GM15510 (cell line): ENCODE measurements around the gene DPP4.

Experiments
- POLR2A ChIP-seq: IDR thresholded peaks from 3 replicates; pipeline ENCODE4 v1.6.1; 2011; ENCODE audit warnings: borderline replicate concordance; ENCODE audit not compliant: insufficient read length; ENCODE audit errors: extremely low read depth

The DPP4 gene

DNA sequence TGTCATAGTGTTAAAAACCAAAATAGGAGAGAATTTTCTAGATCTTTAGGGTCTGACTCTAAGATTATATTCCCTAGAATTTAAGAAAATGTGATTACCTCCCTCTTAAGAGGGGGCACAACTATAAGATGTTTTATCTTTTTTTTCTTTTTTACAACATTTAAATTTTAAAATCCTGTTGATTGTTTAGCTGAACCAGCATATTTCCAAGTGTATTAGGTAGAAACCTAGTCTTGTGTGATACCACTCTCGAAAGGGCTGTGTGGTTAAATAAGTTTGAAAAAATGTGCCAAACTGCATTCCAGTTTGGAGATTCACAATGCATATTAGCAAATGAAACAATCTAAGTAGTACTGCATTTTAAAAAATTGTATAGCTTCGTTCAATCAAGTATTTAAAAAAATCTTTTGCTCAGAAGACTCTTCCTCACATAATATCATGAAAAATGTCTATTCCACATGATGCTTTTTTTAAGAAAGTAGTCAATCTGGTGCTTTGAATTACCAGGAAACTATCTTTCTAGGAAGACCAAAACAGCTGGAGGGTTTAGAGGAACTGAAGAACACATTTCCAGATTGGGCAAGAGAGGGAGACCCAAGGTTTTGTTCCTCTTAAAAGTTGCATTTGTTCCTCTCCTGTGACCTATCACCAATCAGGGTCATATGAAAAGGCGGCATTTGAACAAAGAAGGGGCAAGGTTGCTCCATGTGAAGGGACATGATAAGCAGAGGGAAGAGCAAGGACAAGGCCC lies 98.8 kb downstream of the DPP4 start:
- no peak for TF ChIP-seq POLR2A

DNA sequence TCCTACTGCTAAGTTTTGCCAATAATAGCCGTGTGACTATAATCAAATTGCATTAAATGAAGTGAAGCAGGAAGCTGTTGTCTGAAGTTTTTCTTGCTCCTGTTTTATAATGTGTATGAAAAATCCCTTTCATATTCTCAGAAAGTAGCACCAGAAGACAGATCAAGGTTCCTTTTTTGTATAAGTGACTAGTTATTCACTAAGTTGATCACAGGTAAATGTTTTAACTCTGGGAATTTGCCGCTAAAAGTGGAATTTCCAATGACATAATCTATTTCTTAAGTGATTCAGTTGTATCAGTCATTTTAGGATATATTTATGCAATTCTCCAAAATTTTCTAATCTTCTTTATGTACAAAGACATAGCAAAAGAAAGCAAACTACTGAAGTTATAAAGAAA lies 99.6 kb downstream of the DPP4 start:
- no peak for TF ChIP-seq POLR2A

DNA sequence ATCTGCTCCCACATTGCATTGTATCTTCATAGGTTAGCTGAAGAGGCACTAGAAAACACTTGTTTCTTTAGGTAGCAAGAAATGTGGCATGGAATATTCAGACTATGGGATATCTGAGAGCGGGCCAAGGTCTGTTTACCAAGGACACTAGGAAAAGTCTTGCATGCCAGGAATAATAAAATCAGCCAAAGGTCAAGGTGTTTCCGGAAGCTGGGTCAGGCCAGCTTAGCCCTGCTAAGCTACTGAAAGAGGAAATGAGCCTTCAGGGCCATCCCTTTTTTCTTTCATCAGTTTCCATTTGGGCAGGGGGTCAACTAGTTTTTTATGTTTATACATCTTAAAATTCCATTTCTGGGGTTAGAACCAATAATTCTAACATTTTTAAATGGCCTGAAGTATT lies 101.1 kb downstream of the DPP4 start:
- TF ChIP-seq POLR2A, result no peak

DNA sequence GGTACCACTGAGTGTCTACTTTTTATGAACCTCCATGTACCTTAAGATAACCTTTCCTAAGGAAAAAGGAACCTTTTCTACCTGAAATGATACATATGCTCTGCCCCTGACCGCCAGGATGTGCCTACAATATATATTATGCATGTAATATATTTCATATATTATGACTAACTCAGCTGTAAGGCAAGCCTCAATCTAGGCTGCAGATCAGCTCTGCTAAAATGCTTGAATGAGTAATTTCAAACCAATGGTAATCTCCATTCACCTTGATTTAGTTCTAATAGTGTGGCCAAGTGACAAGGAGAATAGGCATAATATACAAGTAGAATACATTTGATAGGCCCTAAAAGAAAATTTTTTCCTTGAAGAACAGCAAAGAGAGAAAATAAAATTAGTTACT lies 101.8 kb downstream of the DPP4 start:
- no peak for TF ChIP-seq POLR2A

DNA sequence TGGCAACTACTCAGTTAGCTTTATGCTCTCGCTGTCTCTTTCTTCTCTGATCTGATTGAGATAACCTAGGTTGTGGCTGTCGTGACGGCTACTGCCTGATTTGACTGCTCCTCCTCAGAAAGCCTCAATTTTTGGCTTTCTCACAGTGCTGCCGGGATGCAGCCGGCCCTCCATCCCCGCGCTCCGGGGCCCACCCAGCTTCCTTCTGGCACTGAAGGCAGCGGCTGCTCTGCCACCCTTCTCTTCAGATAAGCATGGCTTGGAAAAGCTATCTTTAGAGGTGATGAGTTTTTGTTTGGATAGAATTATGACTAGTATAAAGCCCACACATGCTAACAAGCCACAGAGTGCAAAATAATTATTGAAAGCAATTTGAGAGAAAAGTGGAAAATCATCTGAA lies 102.5 kb downstream of the DPP4 start:
- TF ChIP-seq POLR2A, result no peak

DNA sequence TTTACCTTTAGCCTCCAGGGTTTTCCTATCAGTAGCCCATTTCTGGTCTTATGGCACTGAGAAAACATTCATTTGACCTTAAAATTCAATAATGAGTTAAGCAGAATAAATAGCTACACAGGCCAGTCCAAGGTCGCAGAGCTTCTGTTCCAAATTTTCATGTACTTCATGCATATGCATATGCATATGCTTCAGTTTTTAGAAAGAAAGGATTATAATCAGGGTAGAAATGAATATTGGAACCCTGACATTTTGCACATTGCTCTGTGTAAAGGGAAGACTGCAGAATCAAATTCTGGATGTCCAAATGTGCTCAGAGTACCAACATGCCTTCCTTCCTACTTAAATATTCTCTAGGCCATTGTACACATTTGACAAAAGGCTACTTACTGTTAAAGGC lies 104.9 kb downstream of the DPP4 start:
- no peak for TF ChIP-seq POLR2A

DNA sequence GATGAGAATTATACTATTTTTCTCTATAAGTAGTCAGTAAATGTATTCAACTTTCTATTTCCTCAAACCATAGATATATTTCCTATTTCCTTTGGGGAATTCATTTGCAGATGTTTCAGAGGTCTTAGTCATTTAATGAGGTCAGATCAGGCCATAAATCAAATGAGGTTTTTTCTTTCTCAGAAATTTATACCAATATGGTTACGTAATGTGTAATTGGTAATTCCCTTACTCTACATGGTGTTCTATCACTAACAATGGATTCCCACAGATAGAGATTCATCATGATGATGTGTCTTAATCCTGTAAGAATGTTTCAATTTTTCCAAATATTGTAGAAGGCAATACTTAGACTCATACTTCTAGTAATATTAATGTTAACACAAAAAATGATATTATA lies 108.0 kb downstream of the DPP4 start:
- no peak for TF ChIP-seq POLR2A

DNA sequence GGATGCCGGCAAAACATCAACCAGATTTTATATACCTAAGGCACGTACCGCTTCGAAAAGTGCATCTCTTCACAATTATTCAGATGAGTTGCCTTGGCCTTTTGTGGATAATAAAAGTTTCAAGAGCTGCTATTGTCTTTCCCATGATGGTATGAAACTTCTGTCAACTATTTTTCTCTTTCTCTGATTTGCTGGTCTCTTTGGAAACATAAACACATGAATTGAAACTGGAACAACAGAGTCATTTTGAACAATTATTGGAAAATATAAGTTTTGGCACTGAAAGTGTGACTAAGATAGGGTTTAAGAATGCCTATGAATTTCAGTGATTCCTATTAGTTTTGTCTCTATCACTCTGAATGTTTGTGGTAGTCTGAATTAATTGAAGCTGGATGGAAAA lies 109.9 kb downstream of the DPP4 start:
- no peak for TF ChIP-seq POLR2A

DNA sequence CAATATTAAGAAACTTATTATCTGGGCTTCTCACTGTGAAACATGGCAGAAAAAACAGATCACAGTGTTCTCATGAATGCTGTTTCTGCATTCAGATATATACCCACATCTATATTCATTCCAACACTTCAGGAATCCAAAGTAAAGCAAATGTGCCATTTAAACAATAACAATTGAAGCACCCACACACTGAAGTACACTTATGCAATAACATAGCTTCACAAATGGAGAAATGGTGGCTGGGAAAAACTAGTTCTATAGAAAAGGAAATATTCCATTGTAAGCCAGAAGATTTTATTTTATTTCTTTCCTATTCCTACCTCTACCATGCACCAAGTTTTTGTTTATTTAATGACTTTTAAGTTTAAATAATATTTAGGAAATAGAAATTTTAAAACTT lies 111.9 kb downstream of the DPP4 start:
- no peak for TF ChIP-seq POLR2A

DNA sequence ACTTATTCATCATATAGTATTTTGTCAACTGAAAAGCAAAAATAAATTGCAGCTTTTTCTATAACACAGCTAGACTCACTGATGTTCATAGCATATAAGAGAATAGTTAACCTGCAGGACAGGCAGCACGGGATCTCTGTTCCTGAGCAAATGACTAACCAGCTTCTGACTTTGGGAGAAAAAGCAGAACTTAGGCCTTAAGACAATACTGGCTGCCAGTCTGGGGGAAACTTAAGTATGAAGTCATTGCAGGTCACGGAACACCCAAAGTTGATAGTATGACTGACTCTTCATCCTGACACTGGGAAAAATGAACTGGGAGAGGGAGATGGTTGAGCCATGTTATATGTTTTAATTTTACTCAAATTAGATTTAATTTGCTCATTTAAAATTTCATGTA lies 113.0 kb downstream of the DPP4 start:
- TF ChIP-seq POLR2A, result no peak

DNA sequence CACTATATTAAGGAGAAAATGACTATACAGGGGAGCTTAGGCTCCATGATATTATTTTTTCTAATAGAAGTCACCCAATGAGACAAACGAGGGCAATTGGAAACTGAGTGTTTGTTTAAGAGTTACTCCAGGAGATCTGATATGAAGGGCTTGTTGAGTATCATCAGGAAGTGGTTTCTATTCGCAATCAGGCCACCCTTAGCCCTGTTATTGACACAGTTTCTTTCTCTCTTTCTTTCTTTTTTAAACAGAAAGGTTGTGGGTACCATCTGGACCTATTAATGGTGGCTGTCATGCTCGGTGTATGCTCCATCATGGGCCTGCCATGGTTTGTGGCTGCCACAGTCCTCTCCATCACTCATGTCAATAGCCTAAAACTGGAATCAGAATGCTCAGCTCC lies 117.3 kb downstream of the DPP4 start:
- no peak for TF ChIP-seq POLR2A

DNA sequence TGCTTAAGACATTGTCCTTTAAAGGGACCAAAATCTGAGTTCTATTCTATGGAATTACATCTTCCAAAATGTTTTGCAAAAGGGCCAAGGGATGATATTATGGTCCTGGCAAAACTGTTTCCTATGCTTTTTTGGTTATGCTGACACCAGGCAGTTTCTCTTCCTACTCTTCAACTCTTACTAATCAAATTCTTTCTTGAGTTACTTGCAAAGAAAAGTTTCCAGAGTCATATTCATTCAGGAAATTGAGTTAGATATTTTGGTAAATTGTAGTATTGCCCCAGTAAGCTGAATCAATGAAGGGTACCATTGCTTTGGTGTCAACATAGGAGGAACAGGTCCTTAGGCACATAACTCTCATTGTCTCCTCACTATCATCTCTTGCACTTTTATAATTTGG lies 118.8 kb downstream of the DPP4 start:
- TF ChIP-seq POLR2A, result no peak

DNA sequence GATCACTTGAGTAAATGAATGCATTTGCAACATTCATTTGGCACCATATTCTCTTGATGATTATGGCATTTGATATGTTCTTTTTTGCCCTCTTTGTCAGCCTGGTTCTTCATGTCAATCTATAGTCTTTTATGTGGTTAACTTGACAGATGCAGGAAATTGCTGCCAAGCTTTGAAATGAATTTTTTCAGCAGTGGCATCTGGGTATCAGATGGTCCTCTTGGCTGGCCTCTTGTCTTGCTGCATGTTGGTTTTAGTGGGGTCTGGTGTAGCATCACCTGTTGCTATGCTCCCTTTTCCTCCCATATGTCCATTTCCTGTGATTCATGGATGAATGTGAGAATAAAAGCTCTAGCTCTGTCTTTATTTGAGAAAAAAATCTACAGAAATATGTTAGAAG lies 119.9 kb downstream of the DPP4 start:
- TF ChIP-seq POLR2A, result no peak

DNA sequence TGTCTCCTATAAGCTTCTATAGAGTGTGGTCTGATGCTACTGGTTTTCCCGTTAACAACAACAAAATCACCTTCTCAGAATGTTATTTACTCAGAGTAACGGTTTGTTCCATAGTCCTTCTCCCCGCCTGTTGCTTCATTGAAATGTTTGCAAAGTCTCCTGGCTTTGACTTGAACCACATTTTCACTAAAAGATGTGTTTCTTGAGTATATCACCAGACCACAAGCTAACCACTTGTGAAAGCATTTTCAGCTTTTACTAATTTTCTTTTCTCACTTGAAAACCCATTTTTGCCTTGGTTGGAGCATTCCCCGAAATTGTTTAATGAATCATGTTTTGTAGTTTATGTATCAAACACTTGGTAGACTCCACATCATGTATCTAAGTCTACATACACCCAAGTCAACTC lies 121.2 kb downstream of the DPP4 start:
- no peak for TF ChIP-seq POLR2A

DNA sequence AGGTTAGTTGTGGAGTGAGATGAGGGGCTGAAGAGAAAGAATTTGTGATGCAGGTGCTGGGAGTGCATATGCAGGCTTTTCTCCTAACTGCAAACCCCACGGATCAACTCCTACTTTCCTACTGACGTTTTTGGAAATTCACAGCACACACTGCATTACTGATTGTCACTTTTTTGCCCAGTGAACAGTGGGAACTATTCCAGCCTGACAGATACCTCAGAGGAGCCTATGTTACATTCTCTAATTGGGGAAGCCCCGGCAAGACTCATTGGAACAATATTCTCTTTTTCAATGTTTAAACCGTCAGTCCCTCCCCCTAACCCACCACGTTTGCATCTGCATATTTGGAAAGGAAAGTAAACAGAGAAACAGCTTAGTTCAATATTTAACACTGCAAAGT lies 126.2 kb downstream of the DPP4 start:
- no peak for TF ChIP-seq POLR2A

DNA sequence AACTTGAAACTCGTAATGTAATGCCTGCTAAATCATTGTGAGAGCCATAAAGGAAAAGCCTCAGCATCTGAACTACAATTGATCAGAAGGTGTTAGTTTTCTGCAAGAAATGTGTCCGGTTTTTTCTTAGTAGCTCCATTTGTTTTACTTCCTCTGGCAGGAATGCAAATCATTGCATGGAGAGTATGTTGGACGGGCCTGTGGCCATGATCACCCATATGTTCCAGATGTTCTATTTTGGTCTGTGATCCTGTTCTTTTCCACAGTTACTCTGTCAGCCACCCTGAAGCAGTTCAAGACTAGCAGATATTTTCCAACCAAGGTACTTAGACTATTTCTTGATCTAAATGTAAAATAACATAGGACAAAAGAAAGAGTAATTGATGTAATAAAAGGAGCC lies 126.6 kb downstream of the DPP4 start:
- TF ChIP-seq POLR2A, result no peak

DNA sequence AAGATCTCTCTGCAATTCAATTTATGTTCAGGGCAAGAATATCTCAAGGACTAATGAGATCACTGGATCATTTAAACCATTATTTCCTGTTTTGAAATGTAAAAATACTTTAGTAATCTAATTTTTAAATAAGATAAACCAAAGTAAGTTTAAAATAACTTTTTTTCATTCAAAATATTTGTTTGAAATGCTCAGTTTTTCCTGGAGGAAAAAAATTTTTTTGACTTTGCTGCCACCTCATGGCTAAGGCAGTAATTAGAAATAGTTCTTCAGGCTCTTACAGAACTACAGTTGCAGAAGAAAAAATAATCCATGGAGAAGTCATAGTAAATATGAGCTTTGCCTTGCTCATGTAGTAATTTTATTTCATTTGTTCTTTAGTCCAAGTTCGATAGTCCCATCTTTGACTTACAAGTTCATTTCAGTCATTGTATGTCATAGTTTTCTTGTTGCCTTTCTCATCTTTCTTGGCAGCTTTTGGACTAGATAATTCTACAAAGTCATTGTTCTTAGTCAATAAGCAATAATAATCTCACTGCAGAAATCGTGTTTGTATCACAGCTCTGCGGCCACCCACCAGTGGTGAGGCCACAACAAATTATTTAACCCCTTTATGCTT lies 127.4 kb downstream of the DPP4 start:
- no peak for TF ChIP-seq POLR2A

DNA sequence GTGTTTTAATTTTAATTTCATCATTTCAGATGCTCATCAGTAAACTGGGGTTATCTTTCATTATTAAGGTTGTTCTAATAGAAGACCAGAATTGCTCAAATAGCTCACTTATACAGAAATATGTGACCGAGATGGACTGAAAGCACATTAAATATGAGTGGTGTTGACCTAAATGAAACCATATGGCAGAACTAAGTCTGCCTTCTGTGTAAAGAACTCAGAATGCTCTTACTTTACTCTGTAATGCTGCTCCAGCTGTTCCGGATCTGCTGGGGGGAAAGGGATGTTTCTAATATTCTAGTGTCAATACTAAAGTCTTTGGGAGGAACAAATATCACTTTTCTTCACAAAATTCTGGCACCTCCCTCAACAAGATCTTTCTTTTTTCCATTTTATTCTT lies 131.0 kb downstream of the DPP4 start:
- TF ChIP-seq POLR2A, result no peak
